Activated CD4-positive, alpha-beta memory T cell treated with anti-CD3 and anti-CD28 coated beads, Interleukin-2, amount 10 ng/mL, durations not matched to agents 7 days and 5 days (primary cell): ENCODE data around the gene DRD3. TPM values are rescaled to one million over a fixed set of nuclear protein-coding genes. Genes with fewer than 3 reads are reported as not detected.
A peak's percentile ranks its signal among the peaks of the same experiment; 100 is the strongest.

Experiments used
- CTCF ChIA-PET: fragments of 350-600 bp; sonication (Branson Sonifier 250); formaldehyde crosslinking; loops from one replicate; lab custom pipeline; 2021; ENCODE audit warnings: antibody characterized with exemption, inconsistent platforms; lab: Charles Lee
- POLR2A ChIA-PET: fragments of 350-600 bp; sonication (Branson Sonifier 250); formaldehyde crosslinking; loops from one replicate; lab custom pipeline; 2021; ENCODE audit warnings: antibody characterized with exemption; lab: Charles Lee
- DNase-seq: peaks from one replicate; pipeline ENCODE4 v3.0.0-alpha.2; 2020
- H3K27ac Mint-ChIP-seq: one replicate; pipeline ENCODE4 v1.8.0; 2021; ENCODE audit warnings: mild to moderate bottlenecking, mixed read lengths
- H3K27me3 Mint-ChIP-seq: one replicate; pipeline ENCODE4 v1.8.0; 2021; ENCODE audit warnings: mixed read lengths
- H3K36me3 Mint-ChIP-seq: one replicate; pipeline ENCODE4 v1.8.0; 2021; ENCODE audit warnings: low read depth, mixed read lengths
- H3K4me1 Mint-ChIP-seq: one replicate; pipeline ENCODE4 v1.8.0; 2021; ENCODE audit warnings: mixed read lengths
- H3K4me3 Mint-ChIP-seq: one replicate; pipeline ENCODE4 v1.8.0; 2021; ENCODE audit warnings: mild to moderate bottlenecking, mixed read lengths
- H3K9me3 Mint-ChIP-seq: one replicate; pipeline ENCODE4 v1.8.0; 2021; ENCODE audit warnings: mixed read lengths
- total RNA-seq, 2 experiments: library from RNA; stranded (reverse); gene quantifications; one replicate each; pipeline ENCODE4 v1.2.3, GENCODE V29; 2021

DRD3 gene
- total RNA-seq, 2 experiments from 2014 or later, result not detected

GRCh38 chr3:114080201-114080600, 98.7 kb downstream of the DRD3 start:
- Mint-ChIP-seq H3K27ac (no peak overlapping the region), H3K9me3 (no peaks in the 10 kb centered on the region), H3K36me3 (peaks cover 75% of the 10 kb centered on the region), H3K27me3 (no peaks in the 10 kb centered on the region), H3K4me3 (no peak overlapping the region), H3K4me1 (no peaks in the 10 kb centered on the region)
- CTCF ChIA-PET, result no interaction called here
- POLR2A ChIA-PET, result interaction anchor here (0.8 kb wide), 1 partner anchor 24 kb away, joined by 3 read pairs; the partner anchor contains the start of genes CCDC191 and QTRT2
- DNase-seq, result no peak

GRCh38 chr3:114079761-114080160, 99.1 kb downstream of the DRD3 start:
- POLR2A ChIA-PET, result no interaction called here
- no peak overlapping the region for H3K4me3 Mint-ChIP-seq
- no peak for DNase-seq
- H3K27ac Mint-ChIP-seq, result peak overlapping the region; percentile 15
- H3K36me3 Mint-ChIP-seq, result peaks cover 76% of the 10 kb centered on the region
- no peaks in the 10 kb centered on the region for H3K4me1 Mint-ChIP-seq
- CTCF ChIA-PET, result no interaction called here
- H3K9me3 Mint-ChIP-seq, result no peaks in the 10 kb centered on the region
- H3K27me3 Mint-ChIP-seq, result no peaks in the 10 kb centered on the region

- Mint-ChIP-seq H3K4me3 (no peak overlapping the region), H3K27ac (no peak overlapping the region), H3K9me3 (no peaks in the 10 kb centered on the region), H3K36me3 (peaks cover 75% of the 10 kb centered on the region), H3K27me3 (no peaks in the 10 kb centered on the region), H3K4me1 (no peaks in the 10 kb centered on the region)
- CTCF ChIA-PET, result no interaction called here
- POLR2A ChIA-PET, result no interaction called here
- no peak for DNase-seq
Measured at GRCh38 chr3:114078126-114078525, 100.7 kb downstream of the DRD3 start.

Other genes with a start within 250 kb of the DRD3 start
- gene ZDHHC23, start 231.0 kb downstream of the DRD3 start, total RNA-seq, result 1 to 10 TPM; 3.1 to 3.9 TPM
- 1 to 10 TPM; 2.6 to 3.0 TPM for gene CCDC191, start 122.5 kb downstream of the DRD3 start, total RNA-seq
- 10 to 100 TPM; 23.3 to 25.6 TPM for gene QTRT2, start 122.3 kb downstream of the DRD3 start, total RNA-seq
- under 1 TPM; 0.28 to 0.35 TPM for gene ZNF80, start 58.5 kb upstream of the DRD3 start, total RNA-seq
- 10 to 100 TPM; 29.8 to 30.4 TPM for gene TIGIT, start 115.0 kb upstream of the DRD3 start, total RNA-seq